Measurements from ENCODE around the gene ARHGAP36.

GRCh38 chrX:131060147-131060546 lies 2.0 kb downstream of the ARHGAP36 start:
- TF ChIP-seq CTCF (conservative IDR thresholded peaks at IDR 0.05; ENCODE audit: low read length) = no peak
- no peak for TF ChIP-seq EZH2phosphoT487 (IDR thresholded peaks at IDR 0.05; ENCODE audit: borderline replicate concordance, low read depth, low read length)

Measured in OCI-LY7 (cell line).